B cell (primary cell): ENCODE measurements around the gene SSBP3.

Experiments
- CTCF ChIP-seq: fragments of 200-600 bp; IDR thresholded peaks from one replicate; pipeline ENCODE4 v1.8.0; 2022; ENCODE audit warnings: antibody characterized with exemption, mild to moderate bottlenecking
- EZH2 ChIP-seq: IDR thresholded peaks from 2 replicates; pipeline ENCODE4 v1.6.1; 2012; ENCODE audit warnings: borderline replicate concordance, low read depth, mild to moderate bottlenecking, moderate library complexity, low read length; ENCODE audit not compliant: insufficient read depth, poor library complexity, severe bottlenecking

- TF ChIP-seq CTCF (no peak), EZH2 (no peak)
Observed at GRCh38 chr1:54401799-54402198, 4.4 kb downstream of the SSBP3 start.
